ENCODE measurements around the gene NTMT1.

Gene NTMT1

GRCh38 chr9:129682381-129682780, 56.4 kb downstream of the NTMT1 start:
- Histone ChIP-seq H3K4me2 (ENCODE audit: low read length) (no peak overlapping the region), H3K36me3 (ENCODE audit: insufficient read depth, low read length) (no peaks in the 10 kb centered on the region)

GRCh38 chr9:129685220-129685932, 59.4 kb downstream of the NTMT1 start:
- Histone ChIP-seq H4K20me1 (ENCODE audit: insufficient read depth, low read length) (no peaks in the 10 kb centered on the region), H3K4me2 (ENCODE audit: low read length) (no peak overlapping the region), H3K79me2 (ENCODE audit: insufficient read depth, low read length) (no peaks in the 10 kb centered on the region), H3K36me3 (ENCODE audit: insufficient read depth, low read length) (no peaks in the 10 kb centered on the region), H3K9me3 (ENCODE audit: low read length) (no peaks in the 10 kb centered on the region), H2AFZ (ENCODE audit: low read length) (no peak overlapping the region), H3K4me3 (ENCODE audit: low read depth, low read length, poor library complexity, severe bottlenecking) (no peak overlapping the region), H3K27me3 (ENCODE audit: insufficient read depth, low read length) (no peaks in the 10 kb centered on the region), H3K27ac (ENCODE audit: low read depth, low read length, poor library complexity, severe bottlenecking) (no peak overlapping the region), H3K4me1 (ENCODE audit: insufficient read depth, low read length, severe bottlenecking) (no peaks in the 10 kb centered on the region), H3K9me2 (ENCODE audit: low read depth, low read length) (no peaks in the 10 kb centered on the region), H3K9ac (ENCODE audit: low read length) (no peak overlapping the region), H3F3A (ENCODE audit: insufficient read depth, low read length) (no peaks in the 10 kb centered on the region)
- no peak for TF ChIP-seq CTCF (IDR thresholded peaks at IDR 0.05; ENCODE audit: low read length)
- TF ChIP-seq EZH2 (IDR thresholded peaks at IDR 0.05; ENCODE audit: borderline replicate concordance, low read length): no peak

More at GRCh38 chr9:129682381-129682780, 56.4 kb downstream of the NTMT1 start:
- H3K4me1 ChIP-seq (ENCODE audit: insufficient read depth, low read length, severe bottlenecking): no peaks in the 10 kb centered on the region
- H3K9ac ChIP-seq (ENCODE audit: low read length): no peak overlapping the region
- no peak overlapping the region for H2AFZ ChIP-seq (ENCODE audit: low read length)
- peaks cover 7% of the 10 kb centered on the region; the same call in 1 of the 2 replicates for H3K27me3 ChIP-seq (ENCODE audit: insufficient read depth, low read length)
- H3K27ac ChIP-seq (ENCODE audit: low read depth, low read length, poor library complexity, severe bottlenecking): no peak overlapping the region
- no peaks in the 10 kb centered on the region for H3K79me2 ChIP-seq (ENCODE audit: insufficient read depth, low read length)
- no peaks in the 10 kb centered on the region for H3K9me2 ChIP-seq (ENCODE audit: low read depth, low read length)
- H4K20me1 ChIP-seq (ENCODE audit: insufficient read depth, low read length): no peaks in the 10 kb centered on the region
- H3F3A ChIP-seq (ENCODE audit: insufficient read depth, low read length): no peaks in the 10 kb centered on the region
- H3K4me3 ChIP-seq (ENCODE audit: low read depth, low read length, poor library complexity, severe bottlenecking): no peak overlapping the region
- no peak for TF ChIP-seq CTCF (IDR thresholded peaks at IDR 0.05; ENCODE audit: low read length)
- TF ChIP-seq EZH2 (IDR thresholded peaks at IDR 0.05; ENCODE audit: borderline replicate concordance, low read length): no peak
- no peaks in the 10 kb centered on the region for H3K9me3 ChIP-seq (ENCODE audit: low read length)
